Activated T-cell treated with anti-CD3 and anti-CD28 coated beads, Interleukin-2, amount 50 U/mL, for 4 hours (primary cell): ENCODE data around the gene CCND3. TPM values are rescaled to one million over a fixed set of nuclear protein-coding genes. Genes with fewer than 3 reads are reported as not detected.

Experiments
- ATAC-seq, 2 donors: fragments of 200-7000 bp; cut with Tn5 transposase; one replicate each; pipeline ENCODE4 v1.10.0; 2021
- DNase-seq: peaks from one replicate; pipeline ENCODE4 v3.0.0-alpha.2; 2020
- H3K27me3 Mint-ChIP-seq: one replicate; pipeline ENCODE4 v1.8.0; 2021; ENCODE audit warnings: low read depth, mixed read lengths
- H3K36me3 Mint-ChIP-seq: one replicate; pipeline ENCODE4 v1.8.0; 2022; ENCODE audit warnings: mixed read lengths; ENCODE audit not compliant: insufficient read depth
- H3K4me1 Mint-ChIP-seq: one replicate; pipeline ENCODE4 v1.8.0; 2021; ENCODE audit warnings: low read depth, mixed read lengths
- H3K4me3 Mint-ChIP-seq: one replicate; pipeline ENCODE4 v1.8.0; 2021; ENCODE audit warnings: mild to moderate bottlenecking, moderate library complexity, mixed read lengths
- H3K9me3 Mint-ChIP-seq: one replicate; pipeline ENCODE4 v1.8.0; 2021; ENCODE audit warnings: mixed read lengths
- total RNA-seq, 3 donors: library from RNA; stranded (reverse); gene quantifications; one replicate each; pipeline ENCODE4 v1.2.1, GENCODE V29; 2021

Gene CCND3
- total RNA-seq, 3 donors from 2014 or later = 424 to 518 (median 474) TPM

DNA sequence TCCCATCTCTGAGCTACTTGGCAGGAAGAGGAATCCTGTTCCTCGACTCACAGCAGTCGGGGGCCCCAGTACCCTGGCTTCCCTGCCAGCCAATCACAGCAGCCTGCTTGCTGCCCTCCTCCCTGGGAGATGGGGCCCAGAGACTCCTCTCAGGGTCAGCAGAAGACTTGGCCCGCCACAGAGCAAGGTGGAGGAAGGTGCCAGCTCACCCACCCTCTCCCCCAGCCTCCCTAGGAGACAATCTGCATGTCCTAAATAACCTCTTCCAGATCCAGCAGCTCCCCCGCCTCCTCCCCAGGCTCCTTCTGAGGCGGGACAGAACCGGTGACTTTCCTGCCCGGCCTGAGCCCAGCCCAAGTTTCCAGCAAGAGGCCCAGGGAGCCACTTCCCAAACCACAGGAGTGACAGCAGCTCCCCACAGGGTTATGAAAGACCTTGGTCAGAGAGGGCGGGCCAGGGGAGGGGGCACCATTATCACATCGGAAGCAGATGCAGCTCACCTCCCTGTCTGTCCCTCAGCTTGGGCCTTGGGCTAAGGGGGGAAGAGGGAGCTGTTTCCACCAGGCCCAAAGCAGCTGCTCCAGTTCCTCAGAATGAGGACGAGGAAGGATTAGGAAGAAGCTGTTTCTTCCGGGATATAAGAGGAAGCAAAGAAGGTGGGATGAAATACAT lies 2.3 kb downstream of the CCND3 start:
- Mint-ChIP-seq H3K9me3 (no peaks in the 10 kb centered on the region), H3K36me3 (peaks cover 28% of the 10 kb centered on the region), H3K27me3 (no peaks in the 10 kb centered on the region), H3K4me1 (peaks cover 73% of the 10 kb centered on the region), H3K4me3 (peak overlapping the region; percentile 96)
- DNase-seq = no peak
- ATAC-seq = no peak

DNA sequence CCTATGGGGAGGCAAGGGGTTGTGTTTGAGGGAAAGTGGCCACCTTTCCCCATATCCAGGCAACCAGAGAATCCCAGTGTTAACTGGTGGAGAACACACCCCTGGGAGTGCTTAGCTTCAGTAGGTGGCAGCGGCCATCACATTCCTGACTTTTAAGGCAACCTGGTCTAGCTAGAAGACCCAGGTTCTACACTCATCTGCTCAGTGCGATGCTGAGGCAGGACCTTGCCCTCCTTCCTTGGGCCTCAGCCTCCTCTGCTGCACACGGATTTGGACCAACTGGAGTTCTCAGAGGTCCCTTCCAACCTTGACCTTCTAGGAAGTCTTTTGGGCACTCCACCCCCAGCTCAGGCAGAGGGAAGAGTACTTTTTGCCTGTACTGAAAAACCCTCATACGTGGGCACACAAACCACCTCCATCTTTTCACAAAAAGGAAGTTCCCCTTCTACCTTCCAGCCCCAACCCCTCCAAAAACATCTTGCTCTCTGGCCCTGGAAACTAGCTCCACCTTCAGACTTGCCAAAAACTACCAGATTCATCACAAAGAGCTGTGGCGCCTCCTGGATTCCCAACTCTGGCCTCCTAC lies 2.9 kb downstream of the CCND3 start:
- Mint-ChIP-seq H3K36me3 (peaks cover 28% of the 10 kb centered on the region), H3K4me3 (peak overlapping the region; percentile 96)
- no peak for ATAC-seq

DNA sequence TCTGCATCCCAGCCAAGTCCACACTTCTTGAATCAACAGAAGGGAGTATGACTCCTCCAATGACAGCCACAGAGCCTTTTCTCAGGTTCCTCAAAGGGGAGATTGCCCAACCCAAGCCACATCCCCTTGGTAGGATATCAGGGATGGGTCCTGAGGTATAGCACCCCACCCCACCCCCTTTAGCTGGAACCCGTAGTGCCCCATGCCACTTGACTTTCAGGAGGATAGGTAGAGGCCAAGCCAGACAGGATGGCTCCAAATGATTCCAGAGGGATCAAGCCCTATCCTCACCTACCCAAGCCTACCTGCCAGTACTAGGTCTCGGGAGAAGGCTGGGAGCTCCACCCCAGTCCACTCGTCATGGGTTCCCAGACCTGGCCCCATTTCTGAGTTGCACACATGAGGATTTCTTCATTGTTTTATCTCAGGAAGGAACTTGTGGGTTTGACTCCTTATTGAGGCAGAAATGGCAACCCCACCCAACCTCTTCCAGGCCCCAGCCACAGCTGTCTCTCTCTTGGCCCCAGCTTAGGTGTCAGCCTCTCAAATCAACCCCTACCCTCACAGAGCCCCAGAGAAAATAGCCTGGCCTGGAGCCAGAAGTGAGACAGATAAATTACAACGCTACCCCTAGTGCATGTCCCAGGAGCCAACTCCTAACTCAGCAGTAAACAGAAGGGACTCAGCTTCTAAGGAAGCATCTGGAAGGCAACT lies 3.6 kb downstream of the CCND3 start:
- H3K4me3 Mint-ChIP-seq = peak overlapping the region; percentile 96
- H3K4me1 Mint-ChIP-seq = peaks cover 72% of the 10 kb centered on the region
- peak; percentile 34 for DNase-seq
- H3K9me3 Mint-ChIP-seq = no peaks in the 10 kb centered on the region
- peaks cover 30% of the 10 kb centered on the region for H3K36me3 Mint-ChIP-seq
- H3K27me3 Mint-ChIP-seq = no peaks in the 10 kb centered on the region
- ATAC-seq = no peak

More for the DNA sequence above, 2.9 kb downstream of the CCND3 start:
- Mint-ChIP-seq H3K4me1 (peaks cover 75% of the 10 kb centered on the region), H3K27me3 (no peaks in the 10 kb centered on the region), H3K9me3 (no peaks in the 10 kb centered on the region)
- no peak for DNase-seq

DNA sequence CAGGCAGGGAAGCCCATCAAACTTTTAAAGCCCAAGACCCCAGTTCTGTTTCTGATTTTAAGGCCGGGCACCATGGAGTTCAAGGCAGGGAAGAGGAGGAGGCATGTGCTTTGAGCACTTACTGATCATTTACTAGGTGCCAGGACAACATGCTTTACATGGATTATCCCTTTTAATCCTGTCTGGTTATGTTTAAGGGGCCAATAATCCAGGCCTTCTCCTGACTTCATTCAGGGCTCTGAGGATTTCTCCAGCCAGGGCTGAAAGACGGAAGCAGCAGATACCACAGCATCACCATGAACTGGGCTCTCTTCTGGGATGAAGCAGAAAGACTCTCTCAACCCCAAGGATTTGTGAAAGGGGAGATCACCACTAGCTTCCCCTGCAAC lies 4.1 kb downstream of the CCND3 start:
- Mint-ChIP-seq H3K4me3 (peak overlapping the region; percentile 96), H3K27me3 (no peaks in the 10 kb centered on the region), H3K4me1 (peaks cover 73% of the 10 kb centered on the region), H3K9me3 (no peaks in the 10 kb centered on the region), H3K36me3 (peaks cover 34% of the 10 kb centered on the region)
- DNase-seq = no peak
- ATAC-seq = no peak

DNA sequence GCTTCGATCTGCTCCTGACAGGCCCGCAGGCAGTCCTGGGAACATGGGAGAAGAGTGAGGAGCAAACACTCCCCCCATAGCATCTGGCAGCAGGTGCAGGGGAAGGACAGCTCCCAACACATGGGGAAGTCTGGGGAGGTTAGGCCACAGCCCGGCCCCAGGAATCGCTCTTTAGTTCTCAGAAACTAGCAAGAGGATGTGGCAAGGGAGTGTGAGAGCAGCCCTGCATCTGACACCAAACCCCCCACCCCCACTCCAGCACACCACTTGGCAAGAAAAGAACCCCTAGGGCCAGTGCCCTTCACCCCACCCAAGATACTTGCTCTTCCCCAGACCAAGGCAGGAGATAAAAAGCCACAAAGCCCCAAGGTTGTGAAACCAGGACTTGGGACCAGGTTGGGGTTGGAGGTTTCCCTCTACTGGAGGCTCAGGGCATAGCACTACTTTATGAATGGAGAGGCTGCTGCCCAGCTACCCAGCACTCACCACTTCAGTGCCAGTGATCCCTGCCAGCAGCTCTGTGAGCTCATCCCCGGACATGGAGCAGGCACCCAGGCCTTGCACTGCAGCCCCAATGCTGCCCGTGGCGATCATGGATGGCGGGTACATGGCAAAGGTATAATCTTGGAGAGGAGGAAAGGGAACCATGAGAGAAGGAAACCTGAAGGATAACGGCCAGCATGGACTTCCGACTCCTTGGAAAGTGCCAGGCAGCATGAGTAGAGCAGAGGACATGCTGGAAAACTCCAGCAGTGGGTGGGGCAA lies 5.4 kb downstream of the CCND3 start:
- ATAC-seq (peak; percentile 51 to 55), DNase-seq (peak; percentile 51)
- H3K36me3 Mint-ChIP-seq = peaks cover 45% of the 10 kb centered on the region
- H3K27me3 Mint-ChIP-seq = no peaks in the 10 kb centered on the region
- peak overlapping the region; percentile 74 for H3K4me3 Mint-ChIP-seq
- H3K9me3 Mint-ChIP-seq = no peaks in the 10 kb centered on the region
- H3K4me1 Mint-ChIP-seq = peaks cover 69% of the 10 kb centered on the region

DNA sequence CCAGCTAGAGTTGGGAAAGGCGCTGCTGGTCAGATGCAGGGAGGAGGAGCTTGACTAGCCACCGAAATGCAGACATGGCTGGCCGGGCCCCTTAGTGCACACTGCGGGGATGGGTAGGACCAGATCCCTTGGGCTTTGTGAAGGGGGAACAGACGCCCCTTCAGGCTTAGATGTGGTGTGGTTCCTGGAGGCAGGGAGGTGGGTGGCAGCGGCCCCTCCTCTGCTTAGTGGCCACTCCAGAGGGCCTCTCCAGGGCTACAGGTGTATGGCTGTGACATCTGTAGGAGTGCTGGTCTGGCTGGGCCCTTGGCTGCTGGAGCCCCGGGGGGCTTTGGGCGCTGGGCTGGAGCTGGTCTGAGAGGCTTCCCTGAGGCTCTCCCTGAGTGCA lies 5.9 kb downstream of the CCND3 start:
- Mint-ChIP-seq H3K4me1 (peaks cover 69% of the 10 kb centered on the region), H3K36me3 (peaks cover 48% of the 10 kb centered on the region), H3K9me3 (no peaks in the 10 kb centered on the region), H3K4me3 (peak overlapping the region; percentile 74), H3K27me3 (no peaks in the 10 kb centered on the region)
- ATAC-seq = no peak
- DNase-seq = no peak

DNA sequence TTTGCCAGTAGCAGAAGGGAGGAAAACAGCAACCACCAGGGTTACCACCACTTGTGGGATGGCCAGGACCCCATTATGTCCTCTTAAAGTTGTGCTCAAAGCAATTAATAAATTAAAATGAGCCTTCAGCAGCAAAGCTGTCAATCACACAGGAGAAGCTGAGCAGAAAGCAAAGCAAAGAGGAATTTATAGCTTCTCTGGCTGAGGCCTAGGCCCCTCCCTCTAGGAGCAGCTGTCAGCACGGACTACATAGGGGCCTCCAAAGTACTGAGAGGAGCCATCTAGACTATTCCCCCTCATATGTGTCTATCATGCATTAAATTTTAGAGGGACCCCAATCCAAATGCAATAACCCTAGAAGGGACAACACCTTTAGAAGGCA lies 6.4 kb downstream of the CCND3 start:
- Mint-ChIP-seq H3K27me3 (no peaks in the 10 kb centered on the region), H3K36me3 (peaks cover 45% of the 10 kb centered on the region), H3K9me3 (no peaks in the 10 kb centered on the region), H3K4me1 (peaks cover 66% of the 10 kb centered on the region), H3K4me3 (no peak overlapping the region)
- no peak for ATAC-seq
- DNase-seq = no peak

DNA sequence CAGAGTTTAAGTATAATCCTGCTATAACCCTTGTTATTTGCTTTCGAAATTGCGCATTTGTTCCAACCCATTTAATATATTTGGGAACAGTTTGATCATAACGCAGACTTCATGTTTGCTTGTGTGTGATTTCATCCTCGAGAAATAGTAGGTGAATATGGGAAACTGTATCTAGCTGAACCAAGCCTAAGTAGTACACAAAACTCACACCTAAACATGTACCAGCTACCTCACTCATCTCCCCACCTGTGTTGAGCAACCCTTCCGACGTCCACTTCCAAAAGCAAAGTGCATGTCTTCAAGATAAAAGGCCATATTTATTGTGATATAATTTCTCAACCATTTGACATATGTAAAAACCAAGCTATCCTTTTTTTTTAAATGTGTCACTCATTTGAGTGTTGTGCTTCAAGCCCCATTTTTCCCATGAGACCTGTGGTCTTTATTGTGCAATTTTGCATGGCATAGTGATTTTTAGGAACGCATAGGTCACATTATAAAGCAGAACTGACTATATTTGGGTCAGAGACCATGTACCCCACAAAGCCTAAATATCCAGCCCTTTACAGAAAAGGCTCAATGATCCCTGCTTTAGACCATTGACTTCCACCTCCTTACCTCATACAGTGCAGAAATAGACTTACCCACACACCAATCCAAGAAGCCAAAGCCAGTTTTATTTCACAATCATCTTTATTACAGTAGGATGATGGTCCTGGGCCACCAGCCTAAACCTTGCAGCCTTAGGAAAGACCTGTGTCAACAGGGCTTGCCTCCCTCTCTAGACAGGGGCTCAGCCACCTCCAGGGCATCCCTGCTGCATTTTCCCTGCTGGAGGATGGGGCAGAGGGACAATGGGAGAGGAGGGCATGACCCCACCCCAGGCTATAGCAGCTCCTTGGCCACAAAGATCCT lies 7.1 kb downstream of the CCND3 start:
- DNase-seq (no peak), ATAC-seq (no peak)
- Mint-ChIP-seq H3K4me3 (no peak overlapping the region), H3K27me3 (no peaks in the 10 kb centered on the region), H3K4me1 (peaks cover 60% of the 10 kb centered on the region), H3K9me3 (no peaks in the 10 kb centered on the region), H3K36me3 (peaks cover 43% of the 10 kb centered on the region)

DNA sequence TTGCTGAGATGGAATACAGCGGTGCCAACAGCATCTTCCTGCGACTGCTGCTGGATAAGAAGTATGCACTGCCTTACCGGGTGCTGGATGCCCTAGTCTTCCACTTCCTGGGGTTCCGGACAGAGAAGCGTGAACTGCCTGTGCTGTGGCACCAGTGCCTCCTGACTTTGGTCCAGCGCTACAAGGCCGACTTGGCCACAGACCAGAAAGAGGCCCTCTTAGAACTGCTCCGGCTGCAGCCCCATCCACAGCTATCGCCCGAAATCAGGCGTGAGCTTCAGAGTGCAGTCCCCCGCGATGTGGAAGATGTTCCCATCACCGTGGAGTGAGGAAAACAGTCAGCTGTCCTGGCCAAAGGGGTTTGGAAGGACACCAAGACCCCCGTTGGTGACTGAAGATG lies 9.2 kb downstream of the CCND3 start:
- DNase-seq = no peak
- Mint-ChIP-seq H3K4me1 (peaks cover 48% of the 10 kb centered on the region), H3K27me3 (no peaks in the 10 kb centered on the region), H3K36me3 (peaks cover 51% of the 10 kb centered on the region), H3K4me3 (no peak overlapping the region), H3K9me3 (no peaks in the 10 kb centered on the region)
- no peak for ATAC-seq

DNA sequence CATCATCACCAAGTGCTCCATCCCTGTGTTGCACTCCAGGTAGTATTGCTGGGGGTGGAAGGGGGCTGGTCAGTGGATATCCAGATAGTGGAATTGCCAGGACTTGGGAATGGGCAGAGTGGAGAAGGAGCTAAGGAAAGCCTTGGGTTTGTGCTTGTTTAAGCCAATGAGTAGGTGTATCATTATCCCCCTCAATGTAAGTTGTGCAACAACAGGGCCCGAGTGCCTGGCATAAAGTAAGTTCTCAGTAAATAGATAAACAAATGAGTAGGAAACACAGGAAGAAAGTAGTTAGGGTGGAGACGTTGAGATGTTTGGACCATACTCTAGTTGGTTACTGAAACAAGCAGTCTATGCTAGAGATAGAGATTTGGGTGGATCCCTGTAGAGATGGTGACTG lies 9.8 kb downstream of the CCND3 start:
- Mint-ChIP-seq H3K4me1 (peaks cover 42% of the 10 kb centered on the region), H3K27me3 (no peaks in the 10 kb centered on the region), H3K4me3 (no peak overlapping the region), H3K36me3 (peaks cover 51% of the 10 kb centered on the region), H3K9me3 (no peaks in the 10 kb centered on the region)
- no peak for ATAC-seq
- no peak for DNase-seq

DNA sequence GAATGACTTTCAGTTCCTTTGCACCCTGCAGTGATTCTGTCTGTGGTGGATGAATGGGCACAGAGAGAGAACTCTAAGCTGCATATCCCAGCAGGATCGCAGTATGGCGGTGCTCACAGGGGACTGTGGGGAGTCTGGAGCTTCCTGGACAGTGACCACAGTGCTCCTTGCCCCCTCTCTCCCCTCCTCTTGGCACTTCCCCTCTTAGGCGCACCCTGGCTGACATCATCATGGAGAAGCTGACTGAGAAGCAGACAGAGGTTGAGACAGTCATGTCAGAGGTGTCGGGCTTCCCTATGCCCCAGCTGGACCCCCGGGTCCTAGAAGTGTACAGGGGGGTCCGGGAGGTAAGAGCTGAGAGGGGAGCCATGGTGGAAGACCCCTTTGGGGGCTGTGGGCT lies 11.7 kb downstream of the CCND3 start:
- Mint-ChIP-seq H3K4me3 (no peak overlapping the region), H3K9me3 (no peaks in the 10 kb centered on the region), H3K36me3 (peaks cover 50% of the 10 kb centered on the region), H3K4me1 (peaks cover 29% of the 10 kb centered on the region), H3K27me3 (no peaks in the 10 kb centered on the region)
- DNase-seq = no peak
- no peak for ATAC-seq

DNA sequence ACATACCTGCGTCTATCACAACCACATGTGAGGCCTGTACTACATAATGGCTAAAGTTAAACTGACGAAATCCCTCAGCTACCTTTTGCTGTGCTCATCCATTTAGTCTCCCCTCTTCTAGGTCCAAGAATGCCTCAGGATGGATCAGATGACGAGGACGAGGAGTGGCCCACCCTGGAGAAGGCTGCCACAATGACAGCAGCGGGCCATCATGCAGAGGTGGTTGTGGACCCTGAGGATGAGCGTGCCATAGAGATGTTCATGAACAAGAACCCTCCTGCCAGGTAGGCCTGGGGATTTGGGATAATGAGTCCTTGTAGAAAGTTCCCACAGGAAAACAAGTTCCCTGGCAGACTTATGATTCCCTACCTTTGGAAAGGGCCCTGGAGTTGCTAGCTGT lies 14.4 kb downstream of the CCND3 start:
- no peak overlapping the region for H3K4me3 Mint-ChIP-seq
- peaks cover 40% of the 10 kb centered on the region for H3K4me1 Mint-ChIP-seq
- no peak for DNase-seq
- H3K27me3 Mint-ChIP-seq = no peaks in the 10 kb centered on the region
- ATAC-seq = no peak
- H3K9me3 Mint-ChIP-seq = no peaks in the 10 kb centered on the region
- H3K36me3 Mint-ChIP-seq = peaks cover 56% of the 10 kb centered on the region

DNA sequence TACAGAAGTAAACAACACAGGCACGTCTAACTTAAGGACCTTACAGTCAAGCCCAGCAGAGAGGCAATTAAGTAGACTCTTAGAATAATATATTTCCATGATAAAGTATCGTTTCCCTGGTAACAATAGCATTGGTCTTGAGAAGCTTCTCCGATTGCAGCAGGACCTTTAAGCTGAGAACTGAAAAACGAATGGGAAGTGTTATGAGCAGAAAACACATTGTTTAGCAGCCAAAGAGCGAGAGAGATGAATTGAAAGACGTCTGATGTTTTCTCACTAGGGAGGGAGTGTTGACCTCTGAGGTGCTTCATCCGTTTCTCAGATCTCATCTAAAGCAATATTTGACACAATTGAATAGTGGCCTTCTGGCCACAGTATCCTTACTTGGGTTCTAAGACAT lies 19.5 kb downstream of the CCND3 start:
- Mint-ChIP-seq H3K4me1 (peaks cover 44% of the 10 kb centered on the region), H3K9me3 (no peaks in the 10 kb centered on the region), H3K27me3 (no peaks in the 10 kb centered on the region), H3K4me3 (peak overlapping the region; percentile 95), H3K36me3 (peaks cover 26% of the 10 kb centered on the region)
- no peak for ATAC-seq
- no peak for DNase-seq

DNA sequence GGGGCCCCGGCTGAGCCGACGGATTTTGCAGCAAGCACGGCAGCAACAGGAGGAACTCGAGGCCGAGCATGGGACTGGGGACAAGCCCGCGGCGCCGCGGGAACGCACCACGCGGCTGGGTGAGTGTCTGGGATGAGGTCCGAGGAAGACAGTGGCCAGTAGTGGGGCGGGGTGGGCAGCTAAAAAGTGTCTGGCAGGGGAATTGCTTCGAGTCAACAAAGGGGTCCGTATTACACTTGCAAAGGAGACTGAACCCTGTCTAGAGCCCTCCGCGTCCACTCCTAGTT lies 20.0 kb downstream of the CCND3 start:
- DNase-seq (no peak), ATAC-seq (peak; percentile 21 to 29)
- Mint-ChIP-seq H3K4me3 (peak overlapping the region; percentile 95), H3K4me1 (peaks cover 44% of the 10 kb centered on the region), H3K9me3 (no peaks in the 10 kb centered on the region), H3K36me3 (peaks cover 26% of the 10 kb centered on the region), H3K27me3 (no peaks in the 10 kb centered on the region)
